ENCODE results near the gene TBC1D2B.

DNA sequence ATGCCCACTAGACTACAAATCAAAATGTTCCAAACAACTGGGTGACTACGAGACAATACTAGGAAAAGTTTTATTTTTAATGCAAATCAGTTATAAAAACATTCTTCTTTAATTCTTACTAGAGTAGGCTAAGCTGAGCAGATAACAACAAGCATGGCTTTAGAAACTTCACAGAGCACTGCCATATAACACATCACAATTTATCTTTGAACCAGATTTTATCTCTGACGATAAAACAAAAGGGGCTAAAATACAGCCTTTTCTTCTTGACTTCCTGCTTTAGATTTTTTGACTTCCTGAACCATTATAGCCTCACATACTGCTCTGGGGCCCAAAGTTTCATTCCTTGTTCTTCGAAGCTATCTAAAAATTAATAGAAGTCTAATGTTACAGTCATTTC is 25.9 kb downstream of the TBC1D2B start:
- no peak for TF ChIP-seq POLR2AphosphoS5 (IDR thresholded peaks at IDR 0.05; ENCODE audit: insufficient read depth in 1 of 2, low read depth in 1 of 2)
- no peak for TF ChIP-seq CTCF (IDR thresholded peaks at IDR 0.05)
